Measurements from ENCODE around the gene TMEM178B. TPM values are rescaled to one million over a fixed set of nuclear protein-coding genes. Genes with fewer than 3 reads are reported as not detected.

The TMEM178B gene
- total and polyA plus RNA-seq, 2 of the 13 experiments (the other 11 are each of a cell fraction or from before 2014, with no cell fraction given), result 0.01 to 0.02 TPM

- Histone ChIP-seq H4K20me1 (ENCODE audit: insufficient read depth, low read length) (no peaks in the 10 kb centered on the region), H3K4me3 (replicated peaks in 1 of 3; ENCODE audit: insufficient read depth in 1 of 3, low read depth in 2 of 3, low read length in 3 of 3) (no peak overlapping the region; a peak in 1 of 6 replicates), H3K4me1 (ENCODE audit: insufficient read depth, low read length) (peaks cover 13% of the 10 kb centered on the region), H3K27me3 (ENCODE audit: control insufficient read depth in 1 of 2, insufficient read depth in 2 of 2, low read length in 2 of 2) (no peaks in the 10 kb centered on the region), H3K79me2 (ENCODE audit: insufficient read depth, low read length) (no peaks in the 10 kb centered on the region), H3K27ac (ENCODE audit: extremely low read length, insufficient read depth, low read length) (no peak overlapping the region), H3K4me2 (ENCODE audit: low read depth, low read length) (peak overlapping the region; percentile 37), H3K36me3 (replicated peaks in 1 of 2; ENCODE audit: control insufficient read depth in 1 of 2, insufficient read depth in 2 of 2, low read length in 2 of 2) (no peaks in the 10 kb centered on the region), H3K9ac (ENCODE audit: insufficient read depth, low read depth, low read length) (no peak overlapping the region), H2AFZ (ENCODE audit: low read length) (no peak overlapping the region), H3K9me3 (ENCODE audit: low read length) (no peaks in the 10 kb centered on the region)
- intact Hi-C loops (cut with micrococcal nuclease; ENCODE audit: unreplicated experiment) (loop anchor here (1.0 kb wide), 1 partner anchor 204 kb away; no protein-coding TSS in a partner anchor), in situ Hi-C loops (cut with HindIII; ENCODE audit: extremely low pct_ligation_motif_present, low pct_unique_long_range_greater_than_20kb) (no loop called here)
- POLR2A ChIA-PET, result no interaction called here
- CTCF ChIA-PET (ENCODE audit: low intra/inter-chr PET ratio, low total read pairs), result no interaction called here
- WGBS (ENCODE audit: low lambda C conversion rate), result 4% methylated on average over 5 of the region's 5 CpGs
- no TSS peak for BruUV-seq (replicated peaks)
- ATAC-seq (peak; percentile 97), DNase-seq (ENCODE audit: low spot score) (peak; percentile 28), FAIRE-seq (peak; percentile 71)
- 0 out of 2 replicates have a peak, but pooled peaks have one; percentile 37 for TF ChIP-seq ZNF362 (CRISPR knock-in tag; IDR thresholded peaks at IDR 0.05; ENCODE audit: borderline replicate concordance)
- peak; percentile 82 for TF ChIP-seq CTCF (CRISPR knock-in tag; IDR thresholded peaks at IDR 0.05)
- no peak for TF ChIP-seq ZNF354B (CRISPR knock-in tag; IDR thresholded peaks at IDR 0.05)
- TF ChIP-seq MAFF (IDR thresholded peaks at IDR 0.05; ENCODE audit: low read depth, low read length), result peak; percentile 78
- TF ChIP-seq MAFK (conservative IDR thresholded peaks at IDR 0.05 in 1 of 2, IDR thresholded peaks at IDR 0.05 in 1 of 2; ENCODE audit: low read length in 2 of 2), result peak; percentile 54 to 78; a peak in 3 of 4 replicates
- TF ChIP-seq PAXIP1 (CRISPR knock-in tag; conservative IDR thresholded peaks at IDR 0.05), result peak; percentile 45; the same call in 1 of the 2 replicates
- TF ChIP-seq SAP130 (CRISPR knock-in tag; IDR thresholded peaks at IDR 0.05; ENCODE audit: low read depth), result 0 out of 2 replicates have a peak, but pooled peaks have one; percentile 16
- TF ChIP-seq ZKSCAN8 (CRISPR knock-in tag; IDR thresholded peaks at IDR 0.05; ENCODE audit: borderline replicate concordance), result peak; percentile 81; the same call in 1 of the 2 replicates
- TF ChIP-seq ZNF574 (CRISPR knock-in tag; IDR thresholded peaks at IDR 0.05), result peak; percentile 77
- TF ChIP-seq SMC3 (IDR thresholded peaks at IDR 0.05; ENCODE audit: low read length), result peak; percentile 40; the same call in 1 of the 2 replicates
- TF ChIP-seq GATAD1 (CRISPR knock-in tag; IDR thresholded peaks at IDR 0.05), result no peak
- peak; percentile 85 for TF ChIP-seq STAG1 (CRISPR knock-in tag; IDR thresholded peaks at IDR 0.05)
These were observed 157.3 kb downstream of the TMEM178B start for GRCh38 chr7:141231018-141231792.

Measured in HepG2 (cell line).